Prostate gland (tissue), 2 donors: ENCODE measurements around the gene BLOC1S5. TPM values are rescaled to one million over a fixed set of nuclear protein-coding genes. Genes with fewer than 3 reads are reported as not detected.

Experiments
- DNase-seq: peaks from one replicate; pipeline ENCODE4 v3.0.0-alpha.2; 2019; ENCODE audit warnings: low spot score
- H3K27ac ChIP-seq, 2 donors: fragments of 200-600 bp; sonication (generic); 2 replicates each; pipeline ENCODE4 v1.5.1; 2017 to 2019
- H3K27me3 ChIP-seq: fragments of 200-600 bp; sonication (generic); replicated peaks from 2 replicates; pipeline ENCODE4 v1.5.1; 2019; ENCODE audit not compliant: insufficient read depth
- H3K36me3 ChIP-seq, 2 donors: fragments of 200-600 bp; sonication (generic); 1 replicate in 1 of 2; 2 replicates in 1 of 2; pipeline versions ENCODE4 v1.5.1 to v1.8.1; 2017 to 2019
- H3K4me1 ChIP-seq: fragments of 200-600 bp; sonication (generic); replicated peaks from 2 replicates; pipeline ENCODE4 v1.5.1; 2019
- H3K4me3 ChIP-seq, 2 donors: fragments of 200-600 bp; sonication (generic); 2 replicates each; pipeline ENCODE4 v1.5.1; 2017 to 2019
- H3K9me3 ChIP-seq: fragments of 200-600 bp; sonication (generic); 2 replicates; pipeline ENCODE4 v1.5.1; 2017
- CTCF ChIP-seq, 4 experiments: fragments of 200-600 bp in 2 of 4; fragments of 450-650 bp in 2 of 4; sonication (generic) in 2 of 4; IDR thresholded peaks; 1 replicate in 3 of 4; 2 replicates in 1 of 4; pipeline ENCODE4 v1.5.1; 2016 to 2019; ENCODE audit warnings: antibody characterized with exemption in 4 of 4, mild to moderate bottlenecking in 2 of 4, moderate library complexity in 2 of 4
- POLR2A ChIP-seq: fragments of 450-650 bp; IDR thresholded peaks from one replicate; pipeline ENCODE4 v1.6.1; 2016; ENCODE audit warnings: antibody characterized with exemption, mild to moderate bottlenecking
- POLR2AphosphoS5 ChIP-seq: sonication (generic); formaldehyde crosslinking; IDR thresholded peaks from one replicate; pipeline ENCODE4 v1.6.1; 2017; ENCODE audit warnings: antibody characterized with exemption
- WGBS: methylation state at CpG from one replicate; pipeline ENCODE4 v1.1.5; 2018; 5-methylcytosine and 5-hydroxymethylcytosine counted together
- intact Hi-C: fragments of 100-400 bp; cut with DNase I; formaldehyde crosslinking; loops from one replicate; pipeline ENCODE4 v1.14.2; 2022
- total RNA-seq, 2 donors: library from RNA; depleted of rRNA; stranded (reverse); fragments of >200 nt; gene quantifications; one replicate each; pipeline ENCODE4 v1.1.0, GENCODE V29; 2016

Gene BLOC1S5
- total RNA-seq, 2 donors from 2014 or later: 9.5 to 13.0 TPM

GRCh38 chr6:8108759-8109539 is 44.8 kb upstream of the BLOC1S5 start:
- intact Hi-C loops: no loop called here
- TF ChIP-seq POLR2A (no peak), CTCF (IDR thresholded peaks at IDR 0.05) (no peak), POLR2AphosphoS5 (no peak)
- no peak for DNase-seq
- H3K27ac ChIP-seq: no peak overlapping the region
- no peaks in the 10 kb centered on the region for H3K4me1 ChIP-seq
- H3K36me3 ChIP-seq: no peaks in the 10 kb centered on the region
- no peaks in the 10 kb centered on the region for H3K27me3 ChIP-seq
- H3K4me3 ChIP-seq: no peak overlapping the region
- 80% methylated on average over 13 of the region's 13 CpGs for WGBS
- no peaks in the 10 kb centered on the region for H3K9me3 ChIP-seq

GRCh38 chr6:8108031-8108660 is 44.0 kb upstream of the BLOC1S5 start:
- intact Hi-C loops: no loop called here
- Histone ChIP-seq H3K4me3 (no peak overlapping the region), H3K27me3 (no peaks in the 10 kb centered on the region), H3K27ac (no peak overlapping the region), H3K4me1 (no peaks in the 10 kb centered on the region), H3K36me3 (no peaks in the 10 kb centered on the region), H3K9me3 (no peaks in the 10 kb centered on the region)
- no peak for TF ChIP-seq CTCF (IDR thresholded peaks at IDR 0.05)
- TF ChIP-seq POLR2AphosphoS5: no peak
- no peak for TF ChIP-seq POLR2A
- no peak for DNase-seq
- 69% methylated on average over 4 of the region's 4 CpGs for WGBS

- DNase-seq: no peak
- H3K27me3 ChIP-seq: no peaks in the 10 kb centered on the region
- H3K27ac ChIP-seq: no peak overlapping the region
- no peak overlapping the region for H3K4me3 ChIP-seq
- intact Hi-C loops: no loop called here
- no peaks in the 10 kb centered on the region for H3K4me1 ChIP-seq
- no peaks in the 10 kb centered on the region for H3K9me3 ChIP-seq
- TF ChIP-seq POLR2A: no peak
- TF ChIP-seq POLR2AphosphoS5: no peak
- TF ChIP-seq CTCF (IDR thresholded peaks at IDR 0.05): no peak
- H3K36me3 ChIP-seq: no peaks in the 10 kb centered on the region
These were observed 41.6 kb upstream of the BLOC1S5 start for GRCh38 chr6:8105791-8106190.

- Histone ChIP-seq H3K27ac (no peak overlapping the region), H3K36me3 (no peaks in the 10 kb centered on the region), H3K27me3 (no peaks in the 10 kb centered on the region), H3K4me1 (no peaks in the 10 kb centered on the region), H3K4me3 (no peak overlapping the region), H3K9me3 (no peaks in the 10 kb centered on the region)
- intact Hi-C loops: loop anchor here (2.0 kb wide), 1 partner anchor 39 kb away; the partner anchor contains the start of gene BLOC1S5
- TF ChIP-seq POLR2AphosphoS5: no peak
- no peak for TF ChIP-seq POLR2A
- no peak for DNase-seq
These were observed 39.5 kb upstream of the BLOC1S5 start for GRCh38 chr6:8103726-8104125.

GRCh38 chr6:8102122-8102958 is 38.2 kb upstream of the BLOC1S5 start, which contains the start of gene EEF1E1:
EEF1E1 (minus strand) TSS chr6:8102548; CDS start chr6:8102521, 27 bp downstream.
- intact Hi-C loops: loop anchor here (2.0 kb wide), 1 partner anchor 38 kb away; the partner anchor contains the start of gene BLOC1S5
- peak within 1 kb of the TSS; percentile 44 to 67 for H3K27ac ChIP-seq
- no peaks in the 10 kb centered on the region for H3K27me3 ChIP-seq
- H3K4me3 ChIP-seq: peak within 1 kb of the TSS; percentile 73 to 79
- under 1% methylated on average over 43 of the region's 43 CpGs for WGBS
- no peak for TF ChIP-seq POLR2A
- TF ChIP-seq CTCF (IDR thresholded peaks at IDR 0.05): peak in 1 of 4 experiments; percentile 9
- peak; percentile 90 for TF ChIP-seq POLR2AphosphoS5
- H3K9me3 ChIP-seq: no peaks in the 10 kb centered on the region
- H3K4me1 ChIP-seq: no peaks in the 10 kb centered on the region
- H3K36me3 ChIP-seq: no peaks in the 10 kb centered on the region
- peak; percentile 96 for DNase-seq
